Measurements from ENCODE around the gene OCEL1. TPM values are rescaled to one million over a fixed set of nuclear protein-coding genes. Genes with fewer than 3 reads are reported as not detected.
A peak's percentile ranks its signal among the peaks of the same experiment; 100 is the strongest.

The OCEL1 gene
- total and polyA plus RNA-seq, 8 donors: 4.7 to 43.2 (median 10.9) TPM

GRCh38 chr19:17214508-17215126 is 11.4 kb upstream of the OCEL1 start:
- Histone ChIP-seq H3K4me3 (peak overlapping the region; percentile 50 to 80 (median 69)), H3K4me1 (peaks cover 14 to 26% (median 21%) of the 10 kb centered on the region in 4 donors), H3K27me3 (no peaks in the 10 kb centered on the region), H3K9me3 (no peaks in the 10 kb centered on the region), H3K27ac (peak overlapping the region; percentile 93 to 98 (median 94)), H3K36me3 (peaks cover 40 to 69% (median 65%) of the 10 kb centered on the region in 4 donors)
- no peak for DNase-seq
- 18 to 28% (median 25%) methylated on average over 12 to 16 of the region's 16 CpGs for WGBS, 5 donors
- no peak for TF ChIP-seq EP300 (IDR thresholded peaks at IDR 0.05)
- intact Hi-C loops (cut with DNase I; ENCODE audit: low total_unique reads): no loop called here

GRCh38 chr19:17215127-17215971 is 10.7 kb upstream of the OCEL1 start, which contains the start of gene USE1:
USE1 (plus strand) TSS chr19:17215357; CDS start chr19:17215406, 49 bp downstream.
- peak; percentile 93 to 98 for DNase-seq
- peaks cover 14 to 26% (median 25%) of the 10 kb centered on the region in 4 donors for H3K4me1 ChIP-seq
- 0 to 3% (median 3%) methylated on average over 33 to 56 of the region's 56 CpGs for WGBS, 5 donors
- no peaks in the 10 kb centered on the region for H3K9me3 ChIP-seq
- intact Hi-C loops (cut with DNase I; ENCODE audit: low total_unique reads): no loop called here
- peaks cover 38 to 62% (median 59%) of the 10 kb centered on the region in 4 donors for H3K36me3 ChIP-seq
- H3K4me3 ChIP-seq: peak within 1 kb of the TSS; percentile 50 to 80 (median 69)
- H3K27me3 ChIP-seq: no peaks in the 10 kb centered on the region
- TF ChIP-seq POLR2AphosphoS5 (IDR thresholded peaks at IDR 0.05) (peak; percentile 69 to 92 (median 73)), CTCF (IDR thresholded peaks at IDR 0.05) (peak in 1 of 7 experiments; percentile 11), EP300 (IDR thresholded peaks at IDR 0.05) (no peak), POLR2A (IDR thresholded peaks at IDR 0.05) (no peak)
- H3K27ac ChIP-seq: peak within 1 kb of the TSS; percentile 93 to 98 (median 94)

GRCh38 chr19:17216058-17216670 is 9.9 kb upstream of the OCEL1 start:
- TF ChIP-seq EP300 (IDR thresholded peaks at IDR 0.05) (no peak), POLR2AphosphoS5 (IDR thresholded peaks at IDR 0.05) (no peak), CTCF (IDR thresholded peaks at IDR 0.05) (no peak), POLR2A (IDR thresholded peaks at IDR 0.05) (no peak)
- Histone ChIP-seq H3K27me3 (no peaks in the 10 kb centered on the region), H3K27ac (peak overlapping the region in 4 of 5 donors; percentile 93 to 95 (median 94)), H3K36me3 (peaks cover 30 to 54% (median 51%) of the 10 kb centered on the region in 4 donors), H3K4me1 (peaks cover 14 to 30% (median 27%) of the 10 kb centered on the region in 4 donors), H3K9me3 (no peaks in the 10 kb centered on the region), H3K4me3 (peak overlapping the region; percentile 50 to 80 (median 69))
- DNase-seq: peak in 1 of 2 donors; percentile 44
- intact Hi-C loops (cut with DNase I; ENCODE audit: low total_unique reads): no loop called here
- 26 to 71% (median 68%) methylated on average over 10 to 13 of the region's 13 CpGs for WGBS, 5 donors

- TF ChIP-seq POLR2A (IDR thresholded peaks at IDR 0.05): no peak
- TF ChIP-seq CTCF (IDR thresholded peaks at IDR 0.05): no peak
- TF ChIP-seq EP300 (IDR thresholded peaks at IDR 0.05): no peak
- no peak for TF ChIP-seq POLR2AphosphoS5 (IDR thresholded peaks at IDR 0.05)
- Histone ChIP-seq H3K4me3 (no peak overlapping the region), H3K4me1 (peaks cover 14 to 29% (median 26%) of the 10 kb centered on the region in 4 donors), H3K9me3 (no peaks in the 10 kb centered on the region), H3K27me3 (no peaks in the 10 kb centered on the region), H3K27ac (no peak overlapping the region), H3K36me3 (peaks cover 13 to 30% (median 25%) of the 10 kb centered on the region in 4 donors)
- no peak for DNase-seq
- WGBS, 5 donors: 97 to 100% (median 98%) methylated on average over 6 to 8 of the region's 8 CpGs
- intact Hi-C loops (cut with DNase I; ENCODE audit: low total_unique reads): no loop called here
Measured at GRCh38 chr19:17219286-17219685, 6.7 kb upstream of the OCEL1 start.

Data from stomach (tissue), 9 donors.